Type B pancreatic cell (in vitro differentiated cells): ENCODE measurements around the gene DR1. TPM values are rescaled to one million over a fixed set of nuclear protein-coding genes. Genes with fewer than 3 reads are reported as not detected.

Experiments used
- DNase-seq: peaks from one replicate; pipeline ENCODE4 v3.0.0; 2021; ENCODE audit warnings: mixed read lengths; ENCODE audit not compliant: unreplicated experiment; ENCODE audit errors: extremely low spot score
- H3K27ac Mint-ChIP-seq: 2 replicates; pipeline ENCODE4 v1.8.0; 2021; ENCODE audit warnings: mild to moderate bottlenecking, mixed read lengths
- H3K27me3 Mint-ChIP-seq: 2 replicates; pipeline ENCODE4 v1.8.0; 2021; ENCODE audit warnings: mixed read lengths
- H3K36me3 Mint-ChIP-seq: 2 replicates; pipeline ENCODE4 v1.8.0; 2021; ENCODE audit warnings: mixed read lengths
- H3K4me1 Mint-ChIP-seq: one replicate; pipeline ENCODE4 v1.8.0; 2021; ENCODE audit warnings: mixed read lengths; ENCODE audit not compliant: unreplicated experiment
- H3K4me3 Mint-ChIP-seq: 2 replicates; pipeline ENCODE4 v1.8.0; 2021; ENCODE audit warnings: mild to moderate bottlenecking, mixed read lengths
- H3K9me3 Mint-ChIP-seq: 2 replicates; pipeline ENCODE4 v1.8.0; 2021; ENCODE audit warnings: mixed read lengths
- total RNA-seq: library from RNA; stranded (reverse); gene quantifications from 2 replicates; pipeline ENCODE4 v1.2.1, GENCODE V29; 2021; ENCODE audit warnings: low replicate concordance
- TF ChIP-seq, protein P1 (sequence below): fragments of 200-600 bp; sonication (generic); conservative IDR thresholded peaks from 2 replicates; pipeline ENCODE4 v1.5.0; 2021; ENCODE audit warnings: antibody characterized with exemption, mild to moderate bottlenecking

DR1 gene
- total RNA-seq, 1 donor from 2014 or later: 49.0 TPM

DNA sequence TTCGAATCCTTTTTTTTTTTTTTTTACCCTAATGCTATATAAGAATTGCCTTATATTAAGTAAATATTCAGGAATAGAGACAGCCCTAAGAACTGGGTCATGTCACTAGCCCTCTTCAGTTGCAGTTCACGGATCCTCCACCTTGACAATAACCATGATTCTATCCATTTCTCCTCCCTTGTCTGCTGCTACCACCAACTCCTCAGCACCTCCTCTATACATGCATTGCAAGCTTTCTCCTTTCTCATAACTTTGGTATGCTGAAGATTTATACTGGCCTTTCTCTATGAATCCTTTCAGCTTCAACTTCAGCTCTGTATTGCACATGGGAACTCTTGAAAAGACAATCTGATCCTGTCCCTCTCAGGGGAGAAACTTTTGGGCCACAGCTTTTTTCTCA lies 14.3 kb upstream of the DR1 start:
- Mint-ChIP-seq H3K36me3 (peaks cover under 1% of the 10 kb centered on the region), H3K4me3 (no peak overlapping the region), H3K9me3 (no peaks in the 10 kb centered on the region), H3K27ac (no peak overlapping the region), H3K4me1 (peaks cover 4% of the 10 kb centered on the region), H3K27me3 (no peaks in the 10 kb centered on the region)
- TF ChIP-seq, protein P1, sequence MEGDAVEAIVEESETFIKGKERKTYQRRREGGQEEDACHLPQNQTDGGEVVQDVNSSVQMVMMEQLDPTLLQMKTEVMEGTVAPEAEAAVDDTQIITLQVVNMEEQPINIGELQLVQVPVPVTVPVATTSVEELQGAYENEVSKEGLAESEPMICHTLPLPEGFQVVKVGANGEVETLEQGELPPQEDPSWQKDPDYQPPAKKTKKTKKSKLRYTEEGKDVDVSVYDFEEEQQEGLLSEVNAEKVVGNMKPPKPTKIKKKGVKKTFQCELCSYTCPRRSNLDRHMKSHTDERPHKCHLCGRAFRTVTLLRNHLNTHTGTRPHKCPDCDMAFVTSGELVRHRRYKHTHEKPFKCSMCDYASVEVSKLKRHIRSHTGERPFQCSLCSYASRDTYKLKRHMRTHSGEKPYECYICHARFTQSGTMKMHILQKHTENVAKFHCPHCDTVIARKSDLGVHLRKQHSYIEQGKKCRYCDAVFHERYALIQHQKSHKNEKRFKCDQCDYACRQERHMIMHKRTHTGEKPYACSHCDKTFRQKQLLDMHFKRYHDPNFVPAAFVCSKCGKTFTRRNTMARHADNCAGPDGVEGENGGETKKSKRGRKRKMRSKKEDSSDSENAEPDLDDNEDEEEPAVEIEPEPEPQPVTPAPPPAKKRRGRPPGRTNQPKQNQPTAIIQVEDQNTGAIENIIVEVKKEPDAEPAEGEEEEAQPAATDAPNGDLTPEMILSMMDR: no peak
- no peak for DNase-seq

DNA sequence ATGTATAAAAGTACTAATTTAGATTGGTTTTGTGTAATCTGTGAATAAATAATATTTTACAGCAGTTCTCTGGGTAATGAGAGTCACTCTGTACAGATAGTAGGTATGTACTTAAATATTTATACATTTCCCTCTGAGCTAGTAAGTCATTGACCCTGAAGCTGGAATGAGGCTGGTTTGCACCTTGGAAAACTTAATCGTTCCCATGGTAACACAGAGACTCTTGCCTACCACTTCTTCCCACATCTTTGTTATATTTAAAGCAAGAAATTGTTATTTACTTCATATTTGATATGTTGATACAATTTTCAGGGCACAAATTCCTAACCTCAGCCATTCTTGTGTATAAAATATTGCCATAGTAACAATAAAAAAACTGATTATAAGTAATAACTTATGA lies 13.3 kb upstream of the DR1 start:
- Mint-ChIP-seq H3K4me1 (peaks cover 8% of the 10 kb centered on the region), H3K4me3 (no peak overlapping the region), H3K36me3 (peaks cover 4% of the 10 kb centered on the region), H3K27me3 (no peaks in the 10 kb centered on the region), H3K27ac (no peak overlapping the region), H3K9me3 (no peaks in the 10 kb centered on the region)
- DNase-seq: no peak
- TF ChIP-seq, protein P1: no peak

DNA sequence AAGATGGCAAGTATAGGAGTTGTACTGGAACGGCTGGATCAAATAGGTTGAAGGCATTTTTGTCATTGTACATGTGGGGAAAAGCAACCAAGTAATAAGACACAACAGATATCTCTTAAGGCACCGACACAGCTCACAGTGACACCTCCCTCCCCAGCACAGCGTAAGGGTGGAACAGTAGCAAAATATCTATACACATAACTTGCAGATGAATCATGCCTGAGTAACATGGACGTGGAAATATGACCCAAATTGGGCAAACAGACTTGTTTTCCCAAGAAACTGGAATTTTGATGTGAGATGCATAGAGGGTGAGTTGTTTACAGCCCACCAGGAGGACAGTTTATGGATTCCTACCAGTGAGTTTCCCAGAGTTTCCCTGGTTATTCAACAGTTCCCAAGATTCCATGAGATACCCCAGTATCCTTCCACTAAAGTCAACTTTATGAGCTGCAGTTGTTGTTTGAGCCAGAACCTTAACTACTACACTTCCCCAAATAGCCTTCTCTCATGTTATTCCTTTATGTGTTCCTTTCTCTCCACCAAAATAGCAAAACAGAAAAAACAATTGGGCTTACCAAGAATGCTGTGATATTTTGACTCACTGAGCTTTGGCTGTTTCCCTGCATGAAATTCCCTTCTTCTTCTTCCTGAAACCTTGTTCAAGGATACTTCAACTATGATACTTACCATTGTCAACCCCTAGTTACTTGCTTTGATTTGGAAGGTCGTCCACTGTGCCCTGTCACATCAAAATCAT lies 7.1 kb upstream of the DR1 start:
- Mint-ChIP-seq H3K4me1 (peaks cover 9% of the 10 kb centered on the region), H3K27me3 (no peaks in the 10 kb centered on the region), H3K9me3 (no peaks in the 10 kb centered on the region), H3K36me3 (peaks cover 18% of the 10 kb centered on the region), H3K27ac (peak overlapping the region; percentile 73), H3K4me3 (no peak overlapping the region)
- TF ChIP-seq, protein P1: no peak
- no peak for DNase-seq

DNA sequence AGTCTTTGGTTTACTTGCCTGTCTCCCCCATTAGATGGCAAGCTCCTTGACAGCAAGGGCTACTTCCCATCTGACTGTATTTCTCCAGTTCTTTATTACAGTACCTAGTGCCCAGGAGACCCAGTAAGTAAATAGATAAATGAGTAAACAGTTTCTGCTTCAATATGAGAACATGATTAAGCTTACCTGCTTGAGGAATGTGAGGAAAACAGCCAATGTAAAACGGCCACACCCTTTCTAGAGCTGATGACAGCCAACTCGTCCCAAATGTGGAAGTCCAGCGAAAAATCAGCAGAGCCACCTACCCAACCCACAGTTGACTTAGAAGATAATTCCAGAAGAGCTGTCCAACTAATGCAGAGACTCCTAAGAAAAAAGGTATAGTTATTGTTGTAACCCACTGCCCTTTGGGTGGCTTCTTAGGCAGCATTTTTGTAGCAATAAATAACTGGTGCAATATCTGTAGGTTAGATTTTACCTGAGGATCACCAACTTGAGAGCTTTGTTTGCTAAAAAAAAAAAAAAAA lies 6.5 kb upstream of the DR1 start:
- TF ChIP-seq, protein P1: no peak
- Mint-ChIP-seq H3K27me3 (no peaks in the 10 kb centered on the region), H3K36me3 (peaks cover 18% of the 10 kb centered on the region), H3K4me1 (peaks cover 9% of the 10 kb centered on the region), H3K9me3 (no peaks in the 10 kb centered on the region), H3K27ac (peak overlapping the region; percentile 73), H3K4me3 (no peak overlapping the region)
- DNase-seq: no peak

DNA sequence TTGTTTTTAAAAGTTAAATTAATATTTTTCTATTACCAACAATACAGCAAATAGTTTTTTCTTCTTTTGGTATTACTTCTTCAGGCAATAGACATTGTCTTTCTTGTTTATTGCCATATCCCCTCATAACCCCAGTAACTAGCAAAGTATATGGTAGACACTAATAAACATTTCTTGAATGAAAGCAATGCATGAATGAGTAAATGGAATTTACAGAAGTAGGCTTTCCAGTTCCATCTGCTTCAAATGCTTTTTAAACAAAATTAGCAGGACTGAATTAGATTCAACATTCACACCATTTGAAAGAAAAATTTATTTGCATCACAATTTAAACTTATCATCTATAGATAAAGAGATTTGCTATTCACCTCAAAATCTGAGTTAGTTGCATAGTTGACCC lies 5.6 kb upstream of the DR1 start:
- H3K9me3 Mint-ChIP-seq: no peaks in the 10 kb centered on the region
- DNase-seq: no peak
- H3K27ac Mint-ChIP-seq: no peak overlapping the region
- H3K27me3 Mint-ChIP-seq: no peaks in the 10 kb centered on the region
- peaks cover 18% of the 10 kb centered on the region for H3K36me3 Mint-ChIP-seq
- H3K4me3 Mint-ChIP-seq: no peak overlapping the region
- TF ChIP-seq, protein P1: no peak
- peaks cover 13% of the 10 kb centered on the region for H3K4me1 Mint-ChIP-seq
